Chondrocyte (in vitro differentiated cells): ENCODE data around the gene CLCN7. TPM values are rescaled to one million over a fixed set of nuclear protein-coding genes. Genes with fewer than 3 reads are reported as not detected.

Experiments used
- DNase-seq: peaks from one replicate; pipeline ENCODE4 v3.0.0; 2021; ENCODE audit warnings: mixed read lengths, low spot score
- H3K27ac Mint-ChIP-seq: one replicate; pipeline ENCODE4 v1.8.0; 2021; ENCODE audit warnings: mild to moderate bottlenecking, moderate library complexity, mixed read lengths; ENCODE audit not compliant: unreplicated experiment
- H3K27me3 Mint-ChIP-seq: 2 replicates; pipeline ENCODE4 v1.8.0; 2021; ENCODE audit warnings: low read depth, mixed read lengths
- H3K36me3 Mint-ChIP-seq: 2 replicates; pipeline ENCODE4 v1.8.0; 2021; ENCODE audit warnings: low read depth, mixed read lengths
- H3K4me1 Mint-ChIP-seq: 2 replicates; pipeline ENCODE4 v1.8.0; 2021; ENCODE audit warnings: low read depth, mild to moderate bottlenecking, mixed read lengths
- H3K4me3 Mint-ChIP-seq: one replicate; pipeline ENCODE4 v1.8.0; 2021; ENCODE audit warnings: mild to moderate bottlenecking, moderate library complexity, mixed read lengths; ENCODE audit not compliant: unreplicated experiment
- H3K9me3 Mint-ChIP-seq: 2 replicates; pipeline ENCODE4 v1.8.0; 2021; ENCODE audit warnings: low read depth, mixed read lengths
- CTCF ChIP-seq: fragments of 200-600 bp; sonication (generic); IDR thresholded peaks from 2 replicates; pipeline ENCODE4 v1.5.0; 2021; ENCODE audit warnings: antibody characterized with exemption, mild to moderate bottlenecking, moderate library complexity
- total RNA-seq: library from RNA; stranded (reverse); gene quantifications from 3 replicates; pipeline ENCODE4 v1.2.1, GENCODE V29; 2021

CLCN7 gene
- total RNA-seq, 1 donor from 2014 or later = 97.0 TPM

GRCh38 chr16:1395444-1396031 lies 79.3 kb downstream of the CLCN7 start:
- no peak for TF ChIP-seq CTCF
- no peaks in the 10 kb centered on the region for H3K27me3 Mint-ChIP-seq
- H3K36me3 Mint-ChIP-seq = peaks cover 4% of the 10 kb centered on the region
- no peaks in the 10 kb centered on the region for H3K9me3 Mint-ChIP-seq
- DNase-seq = no peak
- no peaks in the 10 kb centered on the region for H3K4me1 Mint-ChIP-seq
- H3K27ac Mint-ChIP-seq = no peak overlapping the region
- no peak overlapping the region for H3K4me3 Mint-ChIP-seq

Other genes starting within 250 kb of the CLCN7 start
- gene TPSG1, start 249.8 kb downstream of the CLCN7 start, total RNA-seq = not detected in 3 replicates
- not detected in 3 replicates for gene TPSB2, start 244.8 kb downstream of the CLCN7 start, total RNA-seq
- not detected in 3 replicates for gene TPSAB1, start 234.3 kb downstream of the CLCN7 start, total RNA-seq
- not detected in 3 replicates for gene TPSD1, start 219.0 kb downstream of the CLCN7 start, total RNA-seq
- 97.9 to 110 TPM (median 105 TPM) in 3 replicates for gene UBE2I, start 165.4 kb downstream of the CLCN7 start, total RNA-seq
- gene BAIAP3, start 141.4 kb downstream of the CLCN7 start, total RNA-seq = 0.36 to 1.7 TPM (median 1.5 TPM) in 3 replicates
- gene TSR3, start 123.2 kb downstream of the CLCN7 start, total RNA-seq = 52.2 to 56.8 TPM (median 56.0 TPM) in 3 replicates
- gene GNPTG, start 123.1 kb downstream of the CLCN7 start, total RNA-seq = 58.3 to 68.4 TPM (median 60.7 TPM) in 3 replicates
- 12.3 to 16.1 TPM (median 12.6 TPM) in 3 replicates for gene UNKL, start 60.3 kb downstream of the CLCN7 start, total RNA-seq
- 7.9 to 11.0 TPM (median 9.3 TPM) in 3 replicates for gene UQCC4, start 54.3 kb downstream of the CLCN7 start, total RNA-seq
- not detected in 3 replicates for gene PERCC1, start 44.0 kb downstream of the CLCN7 start, total RNA-seq
- gene CCDC154, start 30.5 kb downstream of the CLCN7 start, total RNA-seq = 0.51 to 2.0 TPM (median 1.3 TPM) in 3 replicates
- gene PTX4, start 13.9 kb upstream of the CLCN7 start, total RNA-seq = not detected in 3 replicates
- gene TELO2, start 18.3 kb upstream of the CLCN7 start, total RNA-seq = 19.3 to 30.9 TPM (median 21.7 TPM) in 3 replicates
- gene TMEM204, start 58.6 kb upstream of the CLCN7 start, total RNA-seq = 2.9 to 9.7 TPM (median 8.4 TPM) in 3 replicates
- 15.0 to 23.2 TPM (median 17.8 TPM) in 3 replicates for gene IFT140, start 137.0 kb upstream of the CLCN7 start, total RNA-seq
- 17.8 to 21.2 TPM (median 20.5 TPM) in 3 replicates for gene CRAMP1, start 137.3 kb upstream of the CLCN7 start, total RNA-seq
- 59.2 to 65.9 TPM (median 63.0 TPM) in 3 replicates for gene JPT2, start 203.3 kb upstream of the CLCN7 start, total RNA-seq
- gene MAPK8IP3, start 231.2 kb upstream of the CLCN7 start, total RNA-seq = 53.8 to 66.0 TPM (median 56.4 TPM) in 3 replicates